K562 (cell line): Measurements from ENCODE around the gene VPS37D. TPM values are rescaled to one million over a fixed set of nuclear protein-coding genes. Genes with fewer than 3 reads are reported as not detected.

Experiments
- ATF4 ChIP-seq: fragments of 450-650 bp; formaldehyde crosslinking; IDR thresholded peaks from 2 replicates; pipeline ENCODE4 v1.4.0; 2022; ENCODE audit warnings: mild to moderate bottlenecking, moderate library complexity
- BMI1 ChIP-seq: fragments of 150-350 bp; IDR thresholded peaks from 2 replicates; pipeline ENCODE4 v1.6.1; 2014; ENCODE audit warnings: low read length
- CBFA2T3 ChIP-seq: fragments of 450-650 bp; IDR thresholded peaks from 2 replicates; pipeline ENCODE4 v1.6.1; 2017
- CTCF ChIP-seq, 3 experiments: IDR thresholded peaks in 2 of 3; conservative IDR thresholded peaks in 1 of 3; 2 replicates each; pipeline ENCODE4 v1.5.1; 2011 to 2012; ENCODE audit warnings: low read length in 3 of 3, mild to moderate bottlenecking in 3 of 3, control low read depth in 2 of 3, improper control_type of control experiment in 1 of 3, inconsistent platforms in 1 of 3, low read depth in 1 of 3, mixed read lengths in 1 of 3, moderate library complexity in 1 of 3; ENCODE audit not compliant: insufficient read depth in 2 of 3
- DLX4 ChIP-seq: fragments of 250-450 bp; sonication (Bioruptor Pico); IDR thresholded peaks from 2 replicates; pipeline ENCODE4 v1.6.1; 2021; ENCODE audit warnings: mild to moderate bottlenecking
- ETV5 ChIP-seq: sonication (generic); formaldehyde crosslinking; IDR thresholded peaks from 2 replicates; pipeline ENCODE4 v1.4.0; 2020; ENCODE audit warnings: low read depth, mild to moderate bottlenecking, missing genetic modification reagents
- FOXP4 ChIP-seq: sonication (generic); formaldehyde crosslinking; IDR thresholded peaks from 2 replicates; pipeline ENCODE4 v1.8.0; 2022; ENCODE audit warnings: mild to moderate bottlenecking, missing genetic modification reagents, borderline replicate concordance
- NKRF ChIP-seq: fragments of 450-650 bp; IDR thresholded peaks from 2 replicates; pipeline ENCODE4 v1.6.1; 2016; ENCODE audit warnings: borderline replicate concordance
- NR3C1 ChIP-seq: sonication (generic); formaldehyde crosslinking; IDR thresholded peaks from 2 replicates; pipeline ENCODE4 v1.8.1; 2022; ENCODE audit warnings: missing genetic modification reagents
- PPARD ChIP-seq: fragments of 250-450 bp; sonication (Bioruptor Pico); IDR thresholded peaks from 2 replicates; pipeline ENCODE4 v1.8.0; 2022; ENCODE audit warnings: inconsistent platforms, mild to moderate bottlenecking, moderate library complexity
- RCOR1 ChIP-seq, 2 experiments: IDR thresholded peaks; 2 replicates each; pipeline ENCODE4 v1.6.1; 2012; ENCODE audit warnings: low read depth in 2 of 2, low read length in 2 of 2, borderline replicate concordance in 1 of 2, improper control_type of control experiment in 1 of 2
- SMAD4 ChIP-seq: fragments of 250-450 bp; sonication (Bioruptor Pico); conservative IDR thresholded peaks from 2 replicates; pipeline ENCODE4 v1.8.0; 2021; ENCODE audit warnings: inconsistent platforms, mild to moderate bottlenecking, moderate library complexity
- TAF1 ChIP-seq: IDR thresholded peaks from 2 replicates; pipeline ENCODE4 v1.6.1; 2011; ENCODE audit warnings: mild to moderate bottlenecking, low read length, moderate library complexity; ENCODE audit not compliant: insufficient read depth, control insufficient read depth, severe bottlenecking; ENCODE audit errors: extremely low read depth
- U2AF1 ChIP-seq: fragments of 200-400 bp; formaldehyde crosslinking; optimal IDR thresholded peaks from 2 replicates; pipeline ENCODE3; 2017; ENCODE audit warnings: mild to moderate bottlenecking, low read depth, low read length, moderate library complexity
- ZBTB33 ChIP-seq: sonication (generic); formaldehyde crosslinking; IDR thresholded peaks from 2 replicates; pipeline ENCODE4 v1.8.1; 2023; ENCODE audit warnings: mild to moderate bottlenecking, missing genetic modification reagents
- ZKSCAN1 ChIP-seq: fragments of 150-350 bp; IDR thresholded peaks from 2 replicates; pipeline ENCODE4 v1.6.1; 2016; ENCODE audit warnings: low read depth, low read length
- ZNF79 ChIP-seq: fragments of 250-450 bp; sonication (Bioruptor Pico); IDR thresholded peaks from 2 replicates; pipeline ENCODE4 v1.4.0; 2020; ENCODE audit warnings: low read depth, mild to moderate bottlenecking, moderate library complexity
- polyA plus RNA-seq, 8 experiments: library from polyadenylated mRNA; depleted of rRNA in 4 of 8; stranded (reverse) in 5 of 8; unstranded in 3 of 8; fragments of >200 nt; fragmentation: Nextera tagmentation in 2 of 8; fragmentation: Illumina TruSeq in 1 of 8; extraction: Ambion mirVana in 2 of 8; extraction: Trizol in 1 of 8; gene quantifications; 2 replicates each; pipeline versions ENCODE4 v1.2.1 to v1.2.3, GENCODE V29; 2011 to 2014; ENCODE audit warnings: inconsistent platforms in 1 of 8, missing spikeins in 1 of 8
- total RNA-seq, 7 experiments: library from RNA; depleted of rRNA in 6 of 7; stranded (reverse); fragments of >200 nt in 6 of 7; fragmentation: Illumina TruSeq in 2 of 7; extraction: Trizol in 2 of 7; gene quantifications; 2 replicates each; pipeline versions ENCODE4 v1.2.1 to v1.2.3, GENCODE V29; 2011 to 2021; ENCODE audit warnings: low replicate concordance in 1 of 7

The VPS37D gene
- total and polyA plus RNA-seq, 9 of the 15 experiments (the other 6 are each of a cell fraction or from before 2014, with no cell fraction given) = 0.25 to 2.3 (median 1.0) TPM; not detected in 3

GRCh38 chr7:73718905-73719805, 51.5 kb downstream of the VPS37D start, which contains the start of gene STX1A (continued):
- TF ChIP-seq FOXP4 (CRISPR knock-in tag) = no peak
- TF ChIP-seq ATF4 (CRISPR knock-in tag) = no peak
- no peak for TF ChIP-seq BMI1
- TF ChIP-seq PPARD (CRISPR knock-in tag) = no peak
- TF ChIP-seq CBFA2T3 = no peak
- no peak for TF ChIP-seq ZKSCAN1
- TF ChIP-seq ZBTB33 (CRISPR knock-in tag) = no peak
- TF ChIP-seq RCOR1 (IDR thresholded peaks at IDR 0.05; ENCODE audit: borderline replicate concordance in 1 of 2, low read depth in 2 of 2, low read length in 2 of 2) = no peak
- no peak for TF ChIP-seq U2AF1
- no peak for TF ChIP-seq NR3C1 (CRISPR knock-in tag)
- TF ChIP-seq TAF1 = peak; percentile 33
- TF ChIP-seq SMAD4 (CRISPR knock-in tag) = no peak
- peak in 2 of 3 experiments; percentile 4 to 20; a peak in 1 of 6 replicates for TF ChIP-seq CTCF (IDR thresholded peaks at IDR 0.05 in 2 of 3, conservative IDR thresholded peaks at IDR 0.05 in 1 of 3; ENCODE audit: insufficient read depth in 2 of 3, low read depth in 1 of 3, low read length in 3 of 3)
- TF ChIP-seq ETV5 (CRISPR knock-in tag) = no peak
- TF ChIP-seq ZNF79 = no peak
- no peak for TF ChIP-seq DLX4 (CRISPR knock-in tag)
- 0 out of 2 replicates have a peak, but pooled peaks have one; percentile 20 for TF ChIP-seq NKRF
